DOHH2 (cell line): Measurements from ENCODE around the gene ELL2.

Experiments used
- EZH2phosphoT487 ChIP-seq: fragments of 200-600 bp; sonication (generic); IDR thresholded peaks from 2 replicates; pipeline ENCODE4 v1.6.1; 2017; ENCODE audit warnings: borderline replicate concordance, mild to moderate bottlenecking, antibody characterized with exemption, low read length, moderate library complexity, mixed read lengths
- TF ChIP-seq, protein P1 (sequence below): fragments of 200-600 bp; sonication (generic); IDR thresholded peaks from one replicate; pipeline ENCODE4 v1.5.1; 2014; ENCODE audit warnings: antibody characterized with exemption, mild to moderate bottlenecking, low read depth, low read length; ENCODE audit not compliant: poor library complexity, severe bottlenecking

DNA sequence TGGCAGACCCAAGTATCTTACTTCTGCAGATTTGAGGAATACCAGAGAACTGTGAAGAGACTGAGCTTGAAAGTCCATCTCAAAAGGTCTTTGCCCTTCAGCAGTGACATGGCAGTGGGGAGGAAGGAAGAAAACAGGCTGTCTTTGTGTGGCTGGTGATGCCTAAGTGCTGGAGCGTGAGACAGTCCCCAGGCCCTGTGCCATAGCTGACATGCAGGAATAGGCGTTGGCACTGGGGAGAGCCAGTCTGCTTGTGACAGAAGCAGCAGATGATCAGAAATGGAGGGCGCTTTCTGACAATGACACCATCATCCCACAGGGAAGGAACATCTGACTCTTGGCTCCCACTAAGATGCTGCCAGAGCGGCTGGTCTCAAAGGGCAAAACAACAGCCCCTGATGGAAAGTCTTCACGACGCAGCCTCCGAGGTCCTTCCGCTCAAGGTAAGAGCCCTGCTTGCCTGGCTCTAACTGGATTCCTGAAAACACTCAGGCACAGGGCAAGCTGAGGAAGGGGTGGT lies 123.6 kb downstream of the ELL2 start:
- no peak for TF ChIP-seq EZH2phosphoT487
- TF ChIP-seq, protein P1, sequence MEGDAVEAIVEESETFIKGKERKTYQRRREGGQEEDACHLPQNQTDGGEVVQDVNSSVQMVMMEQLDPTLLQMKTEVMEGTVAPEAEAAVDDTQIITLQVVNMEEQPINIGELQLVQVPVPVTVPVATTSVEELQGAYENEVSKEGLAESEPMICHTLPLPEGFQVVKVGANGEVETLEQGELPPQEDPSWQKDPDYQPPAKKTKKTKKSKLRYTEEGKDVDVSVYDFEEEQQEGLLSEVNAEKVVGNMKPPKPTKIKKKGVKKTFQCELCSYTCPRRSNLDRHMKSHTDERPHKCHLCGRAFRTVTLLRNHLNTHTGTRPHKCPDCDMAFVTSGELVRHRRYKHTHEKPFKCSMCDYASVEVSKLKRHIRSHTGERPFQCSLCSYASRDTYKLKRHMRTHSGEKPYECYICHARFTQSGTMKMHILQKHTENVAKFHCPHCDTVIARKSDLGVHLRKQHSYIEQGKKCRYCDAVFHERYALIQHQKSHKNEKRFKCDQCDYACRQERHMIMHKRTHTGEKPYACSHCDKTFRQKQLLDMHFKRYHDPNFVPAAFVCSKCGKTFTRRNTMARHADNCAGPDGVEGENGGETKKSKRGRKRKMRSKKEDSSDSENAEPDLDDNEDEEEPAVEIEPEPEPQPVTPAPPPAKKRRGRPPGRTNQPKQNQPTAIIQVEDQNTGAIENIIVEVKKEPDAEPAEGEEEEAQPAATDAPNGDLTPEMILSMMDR: no peak
